GM21529 (cell line): ENCODE results near the gene ASB10.

Source experiments
- ATAC-seq: cut with Tn5 transposase; IDR thresholded peaks from one replicate; pipeline ENCODE4 v1.9.1; 2021; ENCODE audit not compliant: unreplicated experiment

ASB10 gene

GRCh38 chr7:151137791-151138152, 49.3 kb downstream of the ASB10 start:
- ATAC-seq: no peak

GRCh38 chr7:151137076-151137675, 49.9 kb downstream of the ASB10 start:
- ATAC-seq: no peak

- no peak for ATAC-seq
Measured at GRCh38 chr7:151135866-151136843, 50.9 kb downstream of the ASB10 start.

- ATAC-seq: no peak
Measured at GRCh38 chr7:151135525-151135845, 51.6 kb downstream of the ASB10 start.

GRCh38 chr7:151134743-151135524, 52.1 kb downstream of the ASB10 start:
- no peak for ATAC-seq

GRCh38 chr7:151133986-151134742, 52.9 kb downstream of the ASB10 start:
- ATAC-seq: no peak

GRCh38 chr7:151133266-151133985, 53.6 kb downstream of the ASB10 start:
- no peak for ATAC-seq

- no peak for ATAC-seq
Measured at GRCh38 chr7:151132461-151133205, 54.4 kb downstream of the ASB10 start.

- no peak for ATAC-seq
Measured at GRCh38 chr7:151131592-151132293, 55.3 kb downstream of the ASB10 start.

GRCh38 chr7:151131224-151131591, 55.8 kb downstream of the ASB10 start:
- no peak for ATAC-seq

GRCh38 chr7:151130741-151131157, 56.3 kb downstream of the ASB10 start:
- ATAC-seq: no peak

GRCh38 chr7:151129960-151130591, 57.0 kb downstream of the ASB10 start:
- ATAC-seq: no peak

- ATAC-seq: no peak
Measured at GRCh38 chr7:151129117-151129959, 57.7 kb downstream of the ASB10 start.

GRCh38 chr7:151128716-151129115, 58.3 kb downstream of the ASB10 start:
- ATAC-seq: no peak

- ATAC-seq: no peak
Measured at GRCh38 chr7:151128144-151128543, 58.9 kb downstream of the ASB10 start.

- no peak for ATAC-seq
Measured at GRCh38 chr7:151126491-151127137, 60.4 kb downstream of the ASB10 start.

GRCh38 chr7:151125846-151126481, 61.1 kb downstream of the ASB10 start:
- ATAC-seq: no peak
